GM12872 (cell line): ENCODE data around the gene PPP1R12C.

Source experiments
- TF ChIP-seq, protein P1 (sequence below): IDR thresholded peaks from 3 replicates; pipeline ENCODE4 v1.5.1; 2011; ENCODE audit warnings: low read depth, mild to moderate bottlenecking, low read length, moderate library complexity; ENCODE audit not compliant: insufficient read depth

Gene PPP1R12C

DNA sequence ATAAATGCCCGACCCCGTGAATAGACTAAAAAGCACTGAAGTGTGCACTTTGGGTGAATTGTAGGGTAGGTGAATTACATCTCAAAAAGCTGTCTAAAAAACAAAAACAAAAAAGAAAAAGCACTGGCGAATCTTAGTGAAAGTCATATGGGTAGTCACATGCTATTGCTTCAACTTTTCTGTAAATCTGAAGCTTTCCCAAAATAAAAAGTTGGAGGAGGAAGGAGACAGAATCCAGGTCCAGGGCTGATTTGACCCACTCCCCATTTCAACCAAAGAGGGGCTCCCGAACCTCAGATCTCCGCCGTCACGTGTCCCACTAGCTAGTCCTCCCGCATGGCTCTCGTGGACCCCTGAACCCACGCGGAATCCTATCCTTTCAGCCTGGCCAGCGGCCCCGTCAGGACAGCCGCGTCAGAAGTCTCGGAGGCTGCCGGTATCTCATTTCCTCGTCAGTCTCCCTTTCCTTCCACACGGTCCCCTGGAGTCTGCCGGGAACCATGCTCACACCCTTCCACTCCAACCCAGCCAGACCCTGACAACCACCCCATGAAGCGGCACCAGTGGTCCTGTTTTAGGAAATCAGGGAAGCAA is 6.1 kb downstream of the PPP1R12C start:
- TF ChIP-seq, protein P1, sequence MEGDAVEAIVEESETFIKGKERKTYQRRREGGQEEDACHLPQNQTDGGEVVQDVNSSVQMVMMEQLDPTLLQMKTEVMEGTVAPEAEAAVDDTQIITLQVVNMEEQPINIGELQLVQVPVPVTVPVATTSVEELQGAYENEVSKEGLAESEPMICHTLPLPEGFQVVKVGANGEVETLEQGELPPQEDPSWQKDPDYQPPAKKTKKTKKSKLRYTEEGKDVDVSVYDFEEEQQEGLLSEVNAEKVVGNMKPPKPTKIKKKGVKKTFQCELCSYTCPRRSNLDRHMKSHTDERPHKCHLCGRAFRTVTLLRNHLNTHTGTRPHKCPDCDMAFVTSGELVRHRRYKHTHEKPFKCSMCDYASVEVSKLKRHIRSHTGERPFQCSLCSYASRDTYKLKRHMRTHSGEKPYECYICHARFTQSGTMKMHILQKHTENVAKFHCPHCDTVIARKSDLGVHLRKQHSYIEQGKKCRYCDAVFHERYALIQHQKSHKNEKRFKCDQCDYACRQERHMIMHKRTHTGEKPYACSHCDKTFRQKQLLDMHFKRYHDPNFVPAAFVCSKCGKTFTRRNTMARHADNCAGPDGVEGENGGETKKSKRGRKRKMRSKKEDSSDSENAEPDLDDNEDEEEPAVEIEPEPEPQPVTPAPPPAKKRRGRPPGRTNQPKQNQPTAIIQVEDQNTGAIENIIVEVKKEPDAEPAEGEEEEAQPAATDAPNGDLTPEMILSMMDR, result no peak

DNA sequence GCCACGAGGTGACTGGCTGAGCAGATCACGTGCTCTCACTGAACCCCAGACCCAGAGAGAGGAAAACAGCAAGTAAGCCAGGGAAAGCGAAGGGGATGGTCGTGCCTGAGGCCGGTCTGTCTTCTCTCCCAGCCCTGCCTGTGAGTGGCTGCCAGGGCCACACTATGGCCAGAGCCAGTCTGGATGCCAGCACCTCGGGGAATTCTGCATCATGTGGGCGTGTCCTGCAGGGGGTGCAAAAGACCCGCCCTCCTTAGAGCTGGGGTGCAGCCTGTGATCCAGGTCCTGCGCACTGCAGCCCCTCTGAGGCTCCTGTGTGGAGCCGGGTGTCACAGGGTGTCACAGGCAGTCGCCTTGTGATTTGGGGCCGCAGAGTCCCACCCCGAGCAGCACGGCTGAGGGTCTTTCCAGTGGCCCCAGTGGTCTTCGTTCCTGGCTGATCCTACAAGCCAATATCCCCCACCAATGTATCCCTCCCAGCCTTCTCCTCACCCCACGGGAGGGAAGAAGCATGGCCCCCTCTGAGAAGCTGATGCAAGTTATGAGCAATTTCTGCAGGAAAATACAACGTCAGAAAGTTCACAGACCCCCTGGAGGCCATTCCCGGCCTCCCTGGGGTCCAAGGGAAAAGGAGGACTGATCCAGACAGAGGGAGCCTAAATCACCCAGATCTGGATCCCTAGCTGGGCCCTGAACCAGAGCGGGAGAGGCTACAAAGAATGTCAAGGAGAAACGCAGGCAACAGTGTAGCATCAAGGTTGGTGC is 7.7 kb downstream of the PPP1R12C start:
- TF ChIP-seq, protein P1, result no peak

DNA sequence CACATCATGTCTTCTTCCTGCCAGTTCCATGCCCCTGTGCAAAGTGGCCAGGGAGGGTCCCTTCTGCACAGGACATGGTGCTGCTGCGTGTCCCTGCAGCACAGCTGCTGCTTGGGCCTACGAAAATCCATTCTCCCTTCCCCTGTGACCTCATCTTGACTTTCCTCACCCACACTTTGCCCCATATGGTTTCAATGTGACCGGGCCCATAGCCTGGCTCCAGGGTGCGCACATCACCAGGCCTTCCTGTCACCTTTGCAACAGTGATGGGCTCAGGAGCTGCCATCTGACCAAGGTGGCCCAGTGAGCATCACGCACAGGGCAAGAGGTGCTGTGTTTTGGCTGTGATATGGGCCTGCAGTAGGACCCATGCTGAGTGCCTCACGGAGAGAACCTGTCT is 10.8 kb downstream of the PPP1R12C start:
- TF ChIP-seq, protein P1, result no peak

DNA sequence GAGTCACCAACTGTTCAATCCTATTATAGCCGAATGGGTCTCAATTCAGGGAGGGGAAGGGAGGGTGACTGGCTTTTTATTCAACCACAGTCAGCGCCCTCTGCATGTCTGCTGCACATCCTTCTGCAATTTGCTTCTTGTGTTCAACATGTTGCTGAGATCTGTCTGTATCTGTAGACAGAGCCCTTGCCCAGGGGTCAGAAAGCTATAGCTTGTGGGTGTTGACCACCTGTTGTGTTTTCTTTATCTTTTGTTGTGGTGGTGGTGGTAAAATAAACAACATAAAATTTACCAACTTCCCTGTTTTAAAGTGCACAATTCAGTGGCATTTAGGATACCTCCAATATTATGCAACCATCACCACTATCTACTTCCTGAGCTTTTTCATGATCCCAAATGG is 12.2 kb downstream of the PPP1R12C start:
- TF ChIP-seq, protein P1, result no peak

DNA sequence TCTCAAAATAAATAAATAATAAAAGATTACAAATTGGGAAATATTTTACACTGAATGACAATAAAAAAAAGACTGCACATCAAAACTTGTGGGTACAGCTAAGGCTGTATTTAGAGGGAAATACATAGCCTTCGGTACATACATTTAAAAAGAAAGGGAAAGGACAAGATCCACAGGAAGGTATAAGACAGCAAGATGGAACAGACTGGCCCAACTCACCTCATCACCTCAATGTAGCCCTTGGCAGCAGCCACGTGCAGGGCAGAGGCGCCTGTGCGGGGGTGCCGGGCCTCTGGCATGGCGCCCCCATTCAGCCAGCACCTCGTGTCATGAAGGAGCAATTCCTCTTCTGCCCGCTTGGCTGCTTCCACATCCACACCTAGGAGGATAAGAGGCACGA is 14.2 kb downstream of the PPP1R12C start:
- TF ChIP-seq, protein P1, result no peak

DNA sequence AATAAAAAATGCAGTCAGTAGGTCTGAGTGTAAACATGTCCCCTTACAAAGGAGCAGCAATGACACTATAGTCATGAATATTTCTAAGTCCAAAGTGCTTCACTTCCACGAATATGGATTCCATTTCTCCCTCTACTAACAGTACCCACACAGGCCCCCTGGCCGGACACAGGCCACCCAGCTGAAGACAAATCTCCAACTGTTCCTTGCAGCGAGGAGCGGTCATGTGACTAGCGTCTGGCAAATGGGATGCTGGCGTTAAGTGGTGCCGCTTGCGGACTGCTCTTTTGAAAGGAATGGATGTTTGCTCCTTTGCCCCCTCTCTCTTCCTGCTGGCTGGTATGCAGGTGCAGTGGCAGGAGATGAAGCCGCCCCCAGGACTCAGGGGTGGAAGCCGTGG is 16.2 kb downstream of the PPP1R12C start:
- TF ChIP-seq, protein P1, result no peak

DNA sequence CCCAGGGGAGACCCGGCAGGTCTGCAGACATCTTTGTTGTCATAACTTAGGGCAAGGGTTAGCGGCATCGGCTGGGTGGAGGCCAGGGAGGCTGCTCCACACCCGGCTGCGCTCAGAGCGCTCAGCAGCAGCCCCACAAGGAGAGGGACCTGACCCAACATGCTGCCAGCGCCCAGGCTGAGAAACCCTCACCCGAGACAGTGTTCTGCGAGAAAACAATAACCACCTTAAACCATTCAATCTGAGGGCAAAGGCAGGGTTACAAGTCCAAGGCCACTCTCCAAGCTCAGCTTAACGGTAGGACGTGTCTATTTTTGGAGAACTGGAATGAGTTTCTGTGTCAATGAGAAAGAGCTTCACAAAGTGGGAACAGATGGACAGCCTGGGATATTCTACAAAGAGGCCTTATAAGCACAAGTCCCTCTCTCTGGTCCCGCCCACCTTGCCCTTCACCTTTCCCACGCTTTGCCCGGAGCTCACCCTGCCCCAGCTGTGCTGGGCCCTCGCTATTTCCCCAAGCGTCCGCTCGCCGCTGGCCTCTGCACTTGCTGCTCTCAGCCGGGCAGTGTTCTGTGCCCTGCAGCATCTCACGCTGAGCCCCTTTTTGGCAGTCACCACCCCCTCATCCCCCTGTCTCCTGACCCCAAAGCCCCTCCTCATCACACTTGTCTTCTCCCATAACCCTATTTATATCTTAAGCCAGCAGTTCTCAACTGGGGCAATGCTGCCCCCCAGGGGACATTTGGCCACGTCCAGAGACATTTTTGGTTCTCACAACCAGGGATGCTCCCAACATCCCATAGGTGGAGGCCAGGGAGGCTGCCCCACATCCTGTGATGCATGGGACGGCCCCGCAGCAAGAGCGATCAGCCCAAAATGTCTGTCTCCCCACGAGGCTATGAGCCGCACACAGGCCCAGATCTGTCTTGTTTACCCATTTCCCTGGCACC is 17.6 kb downstream of the PPP1R12C start:
- TF ChIP-seq, protein P1, result 0 out of 3 replicates have a peak, but pooled peaks have one; percentile 7
